ENCODE measurements around the gene S100A16.

S100A16 gene

GRCh38 chr1:153616917-153617311 lies 4.0 kb upstream of the S100A16 start:
- Histone ChIP-seq H3K36me3 (ENCODE audit: control insufficient read depth in 1 of 2, insufficient read depth in 2 of 2, low read length in 2 of 2) (no peaks in the 10 kb centered on the region), H3K27ac (ENCODE audit: low read depth, low read length) (peak overlapping the region; percentile 76), H3K27me3 (ENCODE audit: control insufficient read depth in 1 of 2, insufficient read depth in 2 of 2, low read length in 2 of 2) (no peaks in the 10 kb centered on the region), H3K9me3 (ENCODE audit: control insufficient read depth in 1 of 2, low read length in 2 of 2) (no peaks in the 10 kb centered on the region), H3K4me3 (ENCODE audit: low read depth in 1 of 2, low read length in 2 of 2) (peak overlapping the region; percentile 9 to 23), H3K9ac (ENCODE audit: low read depth in 1 of 2, low read length in 2 of 2) (peak overlapping the region; percentile 89 to 94), H3K4me1 (ENCODE audit: control insufficient read depth in 1 of 2, insufficient read depth in 2 of 2, low read length in 2 of 2) (peaks cover 34 to 44% of the 10 kb centered on the region in 2 donors)

- Histone ChIP-seq H3K9me3 (ENCODE audit: control insufficient read depth in 1 of 2, low read length in 2 of 2) (no peaks in the 10 kb centered on the region), H3K9ac (ENCODE audit: low read depth in 1 of 2, low read length in 2 of 2) (peak within 1 kb of the TSS; percentile 89 to 94), H3K27ac (ENCODE audit: low read depth, low read length) (peak within 1 kb of the TSS; percentile 76), H3K36me3 (ENCODE audit: control insufficient read depth in 1 of 2, insufficient read depth in 2 of 2, low read length in 2 of 2) (no peaks in the 10 kb centered on the region), H3K4me1 (ENCODE audit: control insufficient read depth in 1 of 2, insufficient read depth in 2 of 2, low read length in 2 of 2) (peaks cover 37 to 44% of the 10 kb centered on the region in 2 donors), H3K4me3 (ENCODE audit: low read depth in 1 of 2, low read length in 2 of 2) (peak within 1 kb of the TSS; percentile 70 to 74), H3K27me3 (ENCODE audit: control insufficient read depth in 1 of 2, insufficient read depth in 2 of 2, low read length in 2 of 2) (no peaks in the 10 kb centered on the region)
Measured at GRCh38 chr1:153616144-153616916, 3.4 kb upstream of the S100A16 start, which contains the start of gene S100A14. Gene S100A14, minus strand, starts transcription at chr1:153616325. Its CDS starts 467 bp downstream, at chr1:153615858.

DNA sequence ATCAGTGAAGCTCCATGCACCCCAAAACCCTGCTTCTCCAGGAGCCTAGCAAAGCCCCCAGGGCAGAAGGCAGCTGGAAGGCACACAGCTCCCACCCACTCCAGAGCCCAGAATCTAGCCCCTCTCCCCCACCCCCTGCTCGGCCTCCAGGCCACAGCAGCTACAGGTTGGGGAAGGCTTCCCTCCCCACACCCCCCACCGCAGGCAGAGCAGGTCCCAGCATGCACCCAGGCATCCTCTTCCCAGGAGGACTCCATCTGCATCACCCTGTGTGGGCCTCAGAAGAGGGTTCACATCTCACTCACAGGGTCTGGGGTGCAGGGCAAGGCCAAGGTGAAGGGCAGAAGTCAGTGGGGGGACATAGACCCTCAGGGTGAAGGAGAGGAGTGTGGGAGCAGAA lies 2.5 kb upstream of the S100A16 start:
- peak overlapping the region; percentile 76 for H3K27ac ChIP-seq (ENCODE audit: low read depth, low read length)
- no peaks in the 10 kb centered on the region for H3K9me3 ChIP-seq (ENCODE audit: control insufficient read depth in 1 of 2, low read length in 2 of 2)
- H3K4me1 ChIP-seq (ENCODE audit: control insufficient read depth in 1 of 2, insufficient read depth in 2 of 2, low read length in 2 of 2), result peaks cover 44 to 49% of the 10 kb centered on the region in 2 donors
- H3K9ac ChIP-seq (ENCODE audit: low read depth in 1 of 2, low read length in 2 of 2), result peak overlapping the region; percentile 89 to 94
- no peaks in the 10 kb centered on the region for H3K27me3 ChIP-seq (ENCODE audit: control insufficient read depth in 1 of 2, insufficient read depth in 2 of 2, low read length in 2 of 2)
- H3K36me3 ChIP-seq (ENCODE audit: control insufficient read depth in 1 of 2, insufficient read depth in 2 of 2, low read length in 2 of 2), result no peaks in the 10 kb centered on the region
- H3K4me3 ChIP-seq (ENCODE audit: low read depth in 1 of 2, low read length in 2 of 2), result peak overlapping the region; percentile 70 to 74

- Histone ChIP-seq H3K4me1 (ENCODE audit: control insufficient read depth in 1 of 2, insufficient read depth in 2 of 2, low read length in 2 of 2) (peaks cover 49 to 54% of the 10 kb centered on the region in 2 donors), H3K27ac (ENCODE audit: low read depth, low read length) (no peak overlapping the region), H3K36me3 (ENCODE audit: control insufficient read depth in 1 of 2, insufficient read depth in 2 of 2, low read length in 2 of 2) (no peaks in the 10 kb centered on the region), H3K27me3 (ENCODE audit: control insufficient read depth in 1 of 2, insufficient read depth in 2 of 2, low read length in 2 of 2) (no peaks in the 10 kb centered on the region), H3K4me3 (ENCODE audit: low read depth in 1 of 2, low read length in 2 of 2) (peak overlapping the region; percentile 70 to 74), H3K9me3 (ENCODE audit: control insufficient read depth in 1 of 2, low read length in 2 of 2) (no peaks in the 10 kb centered on the region), H3K9ac (ENCODE audit: low read depth in 1 of 2, low read length in 2 of 2) (peak overlapping the region; percentile 89 to 94)
Measured at GRCh38 chr1:153614906-153615305, 2.0 kb upstream of the S100A16 start.

DNA sequence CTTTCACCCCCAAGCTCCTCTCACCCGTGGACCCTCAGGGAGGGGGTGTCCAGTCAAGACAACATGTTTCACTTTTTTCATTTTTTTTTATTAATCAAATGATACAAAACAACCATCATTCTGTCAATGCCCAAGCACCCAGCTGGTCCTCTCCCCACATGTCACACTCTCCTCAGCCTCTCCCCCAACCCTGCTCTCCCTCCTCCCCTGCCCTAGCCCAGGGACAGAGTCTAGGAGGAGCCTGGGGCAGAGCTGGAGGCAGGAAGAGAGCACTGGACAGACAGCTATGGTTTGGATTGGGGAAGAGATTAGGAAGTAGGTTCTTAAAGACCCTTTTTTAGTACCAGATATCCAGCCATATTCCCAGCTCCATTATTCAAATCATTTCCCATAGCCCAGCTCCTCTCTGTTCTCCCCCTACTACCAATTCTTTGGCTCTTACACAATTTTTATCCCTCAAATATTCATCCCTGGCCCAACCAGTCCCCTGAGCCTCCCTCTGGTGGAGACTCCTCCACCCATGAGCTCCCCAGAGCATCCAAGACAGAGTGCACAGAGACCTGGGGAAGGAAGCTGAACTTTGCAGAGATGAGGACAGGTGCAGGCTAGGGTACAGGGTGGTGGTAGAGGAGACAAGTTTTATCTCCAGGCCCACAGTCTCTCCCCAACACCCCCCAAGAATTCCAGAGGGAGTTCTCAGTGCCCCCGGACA lies 1.4 kb upstream of the S100A16 start:
- H3K4me3 ChIP-seq (ENCODE audit: low read depth in 1 of 2, low read length in 2 of 2), result peak overlapping the region; percentile 70 to 74
- no peaks in the 10 kb centered on the region for H3K36me3 ChIP-seq (ENCODE audit: control insufficient read depth in 1 of 2, insufficient read depth in 2 of 2, low read length in 2 of 2)
- H3K9me3 ChIP-seq (ENCODE audit: control insufficient read depth in 1 of 2, low read length in 2 of 2), result no peaks in the 10 kb centered on the region
- no peaks in the 10 kb centered on the region for H3K27me3 ChIP-seq (ENCODE audit: control insufficient read depth in 1 of 2, insufficient read depth in 2 of 2, low read length in 2 of 2)
- H3K9ac ChIP-seq (ENCODE audit: low read depth in 1 of 2, low read length in 2 of 2), result peak overlapping the region; percentile 89 to 94
- H3K4me1 ChIP-seq (ENCODE audit: control insufficient read depth in 1 of 2, insufficient read depth in 2 of 2, low read length in 2 of 2), result peaks cover 54 to 59% of the 10 kb centered on the region in 2 donors
- H3K27ac ChIP-seq (ENCODE audit: low read depth, low read length), result no peak overlapping the region

DNA sequence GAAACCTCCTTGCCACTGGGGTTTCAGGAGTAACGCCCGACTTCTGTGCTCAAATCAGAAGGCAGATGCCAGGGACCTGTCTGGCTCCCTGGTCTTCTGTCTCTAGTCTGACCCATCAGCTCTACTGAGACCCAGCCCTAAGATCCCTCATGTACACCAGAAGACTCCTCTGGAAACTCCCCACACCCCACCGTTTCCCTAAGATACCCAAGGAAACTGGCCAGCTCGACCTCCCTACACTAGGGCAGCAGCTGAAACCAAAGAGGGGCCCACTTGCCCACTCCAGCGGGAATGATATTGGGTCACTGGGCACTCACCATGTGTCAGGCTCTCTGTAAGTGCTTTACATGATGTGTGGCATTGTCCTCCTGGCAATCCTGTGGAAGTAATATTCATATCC lies 469 bp upstream of the S100A16 start:
- Histone ChIP-seq H3K36me3 (ENCODE audit: control insufficient read depth in 1 of 2, insufficient read depth in 2 of 2, low read length in 2 of 2) (no peaks in the 10 kb centered on the region), H3K4me3 (ENCODE audit: low read depth in 1 of 2, low read length in 2 of 2) (peak overlapping the region; percentile 26 to 97), H3K4me1 (ENCODE audit: control insufficient read depth in 1 of 2, insufficient read depth in 2 of 2, low read length in 2 of 2) (peaks cover 62 to 67% of the 10 kb centered on the region in 2 donors), H3K9me3 (ENCODE audit: control insufficient read depth in 1 of 2, low read length in 2 of 2) (no peaks in the 10 kb centered on the region), H3K9ac (ENCODE audit: low read depth in 1 of 2, low read length in 2 of 2) (peak overlapping the region; percentile 65 to 100), H3K27ac (ENCODE audit: low read depth, low read length) (peak overlapping the region; percentile 90), H3K27me3 (ENCODE audit: control insufficient read depth in 1 of 2, insufficient read depth in 2 of 2, low read length in 2 of 2) (no peaks in the 10 kb centered on the region)

DNA sequence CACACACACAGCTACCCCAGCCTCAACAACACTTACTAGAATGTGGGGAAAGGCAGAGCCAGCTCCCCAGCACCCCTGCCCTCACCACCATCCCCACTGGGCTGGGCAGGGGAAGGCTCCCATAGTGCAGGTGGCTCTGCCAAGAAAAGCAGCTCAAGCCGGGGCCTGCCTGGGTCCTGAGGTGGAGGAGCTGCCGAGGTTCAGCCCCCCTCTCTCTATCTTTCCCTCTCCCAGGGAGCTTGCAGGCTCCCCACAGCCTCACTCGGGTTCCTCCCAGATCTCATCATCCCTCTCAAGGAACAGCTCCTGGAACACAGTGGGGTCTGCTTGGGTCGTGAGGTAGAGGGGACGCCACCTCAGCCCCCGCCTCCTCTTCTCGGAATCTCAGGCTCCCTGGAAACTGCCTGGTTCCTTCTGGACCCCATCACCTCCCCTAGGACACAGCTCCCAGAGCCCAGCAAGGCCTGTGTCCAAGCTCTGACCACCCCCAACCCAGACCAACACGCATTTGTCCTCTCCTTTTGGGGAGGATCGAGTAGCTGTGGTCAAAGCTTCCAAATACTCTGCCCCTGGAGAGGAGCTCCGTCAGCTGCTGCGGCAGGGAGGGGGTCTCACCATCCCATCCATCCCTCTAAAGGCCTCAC lies 704 bp downstream of the S100A16 start:
- Histone ChIP-seq H3K4me1 (ENCODE audit: control insufficient read depth in 1 of 2, insufficient read depth in 2 of 2, low read length in 2 of 2) (peaks cover 60 to 69% of the 10 kb centered on the region in 2 donors), H3K9ac (ENCODE audit: low read depth in 1 of 2, low read length in 2 of 2) (peak overlapping the region; percentile 88 to 100), H3K4me3 (ENCODE audit: low read depth in 1 of 2, low read length in 2 of 2) (peak overlapping the region; percentile 83 to 97), H3K27ac (ENCODE audit: low read depth, low read length) (peak overlapping the region; percentile 90), H3K27me3 (ENCODE audit: control insufficient read depth in 1 of 2, insufficient read depth in 2 of 2, low read length in 2 of 2) (no peaks in the 10 kb centered on the region), H3K9me3 (ENCODE audit: control insufficient read depth in 1 of 2, low read length in 2 of 2) (no peaks in the 10 kb centered on the region), H3K36me3 (ENCODE audit: control insufficient read depth in 1 of 2, insufficient read depth in 2 of 2, low read length in 2 of 2) (peaks cover 7 to 8% of the 10 kb centered on the region in 2 donors)

DNA sequence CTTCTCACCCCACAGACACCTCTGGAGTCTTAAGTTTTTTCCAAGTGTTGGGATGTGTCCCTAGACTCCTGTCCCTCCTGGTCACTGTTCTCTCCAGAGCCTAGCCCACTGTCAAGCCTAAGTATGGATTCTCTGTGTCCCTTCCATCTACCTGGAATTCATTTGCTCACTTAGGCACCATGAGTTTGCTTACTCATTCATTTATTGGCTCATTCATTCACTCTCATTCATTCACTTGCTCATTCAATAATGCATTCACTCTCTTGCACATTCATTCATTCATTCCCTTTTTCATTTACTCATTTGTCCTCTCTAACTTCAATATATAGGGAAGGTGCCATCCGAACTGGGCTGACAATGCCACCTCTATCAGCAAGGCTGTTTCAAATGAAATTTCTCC lies 1.6 kb downstream of the S100A16 start:
- peak overlapping the region; percentile 88 to 100 for H3K9ac ChIP-seq (ENCODE audit: low read depth in 1 of 2, low read length in 2 of 2)
- H3K9me3 ChIP-seq (ENCODE audit: control insufficient read depth in 1 of 2, low read length in 2 of 2), result no peaks in the 10 kb centered on the region
- peaks cover 52 to 60% of the 10 kb centered on the region in 2 donors for H3K4me1 ChIP-seq (ENCODE audit: control insufficient read depth in 1 of 2, insufficient read depth in 2 of 2, low read length in 2 of 2)
- H3K4me3 ChIP-seq (ENCODE audit: low read depth in 1 of 2, low read length in 2 of 2), result peak overlapping the region; percentile 83 to 97
- peaks cover 16 to 17% of the 10 kb centered on the region in 2 donors for H3K36me3 ChIP-seq (ENCODE audit: control insufficient read depth in 1 of 2, insufficient read depth in 2 of 2, low read length in 2 of 2)
- no peaks in the 10 kb centered on the region for H3K27me3 ChIP-seq (ENCODE audit: control insufficient read depth in 1 of 2, insufficient read depth in 2 of 2, low read length in 2 of 2)
- H3K27ac ChIP-seq (ENCODE audit: low read depth, low read length), result peak overlapping the region; percentile 11

DNA sequence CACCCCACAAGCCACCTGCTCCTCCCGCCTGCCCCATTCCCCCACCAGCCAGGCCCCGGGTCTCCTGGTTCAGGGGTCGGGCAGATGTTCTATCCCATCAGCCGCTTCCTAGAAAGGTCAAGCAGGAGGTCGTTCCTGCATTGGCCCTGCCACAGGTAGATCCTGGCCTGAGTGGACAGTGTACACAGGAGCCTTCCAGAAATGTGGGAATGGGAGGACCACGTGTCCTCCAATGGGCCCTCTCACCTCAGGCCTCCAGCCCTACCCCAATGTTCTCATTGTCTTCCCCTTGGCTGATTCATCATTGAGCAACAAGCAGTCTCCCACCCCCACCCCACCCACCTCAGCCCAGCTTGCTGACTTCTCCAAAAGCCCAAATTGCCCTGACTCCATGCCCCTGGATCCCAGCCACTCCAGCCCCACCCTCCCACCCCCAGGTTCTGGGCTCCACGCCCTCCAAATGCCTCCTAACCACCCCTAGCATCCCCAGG lies 2.1 kb downstream of the S100A16 start:
- peak overlapping the region; percentile 60 to 97 for H3K4me3 ChIP-seq (ENCODE audit: low read depth in 1 of 2, low read length in 2 of 2)
- peak overlapping the region in 1 of 2 donors; percentile 80 for H3K9ac ChIP-seq (ENCODE audit: low read depth in 1 of 2, low read length in 2 of 2)

More for the DNA sequence above, 2.1 kb downstream of the S100A16 start:
- Histone ChIP-seq H3K4me1 (ENCODE audit: control insufficient read depth in 1 of 2, insufficient read depth in 2 of 2, low read length in 2 of 2) (peaks cover 50 to 57% of the 10 kb centered on the region in 2 donors), H3K9me3 (ENCODE audit: control insufficient read depth in 1 of 2, low read length in 2 of 2) (no peaks in the 10 kb centered on the region), H3K36me3 (ENCODE audit: control insufficient read depth in 1 of 2, insufficient read depth in 2 of 2, low read length in 2 of 2) (peaks cover 16 to 20% of the 10 kb centered on the region in 2 donors), H3K27me3 (ENCODE audit: control insufficient read depth in 1 of 2, insufficient read depth in 2 of 2, low read length in 2 of 2) (no peaks in the 10 kb centered on the region), H3K27ac (ENCODE audit: low read depth, low read length) (peak overlapping the region; percentile 22)

All from duodenal mucosa (tissue), 2 donors.